Right lobe of liver (tissue), 6 donors: ENCODE data around the gene SASH1. TPM values are rescaled to one million over a fixed set of nuclear protein-coding genes. Genes with fewer than 3 reads are reported as not detected.

Source experiments
- ATAC-seq, 4 donors: fragments of 200-7000 bp; cut with Tn5 transposase; one replicate each; pipeline ENCODE4 v1.9.1; 2020; ENCODE audit warnings: mild to moderate bottlenecking in 4 of 4, moderate library complexity in 4 of 4
- DNase-seq, 3 donors: peaks; one replicate each; pipeline ENCODE4 v3.0.0-alpha.2; 2020
- H3K27ac ChIP-seq, 3 donors: fragments of 200-600 bp; one replicate each; pipeline ENCODE4 v1.8.0; 2022
- H3K27me3 ChIP-seq, 2 donors: fragments of 200-600 bp; one replicate each; pipeline ENCODE4 v1.8.0; 2022
- H3K36me3 ChIP-seq, 4 donors: fragments of 200-600 bp; sonication (generic) in 1 of 4; one replicate each; pipeline versions ENCODE4 v1.5.1 to v1.8.0; 2017 to 2022; ENCODE audit warnings: control low read depth in 1 of 4
- H3K4me1 ChIP-seq, 4 donors: fragments of 200-600 bp; sonication (generic) in 1 of 4; one replicate each; pipeline versions ENCODE4 v1.5.1 to v1.8.0; 2017 to 2022; ENCODE audit warnings: control low read depth in 1 of 4
- H3K4me3 ChIP-seq, 3 donors: fragments of 200-600 bp; one replicate each; pipeline ENCODE4 v1.8.0; 2022
- H3K9me3 ChIP-seq, 4 donors: fragments of 200-600 bp; sonication (generic) in 1 of 4; one replicate each; pipeline versions ENCODE4 v1.5.1 to v1.8.0; 2017 to 2022; ENCODE audit warnings: control low read depth in 1 of 4
- CTCF ChIP-seq, 4 donors: fragments of 200-600 bp in 3 of 4; fragments of 450-650 bp in 1 of 4; IDR thresholded peaks; one replicate each; pipeline versions ENCODE4 v1.5.1 to v1.8.0; 2016 to 2022; ENCODE audit warnings: antibody characterized with exemption in 4 of 4, mild to moderate bottlenecking in 2 of 4
- POLR2A ChIP-seq: fragments of 450-650 bp; IDR thresholded peaks from one replicate; pipeline ENCODE4 v1.6.1; 2017; ENCODE audit warnings: antibody characterized with exemption, mild to moderate bottlenecking
- WGBS: methylation state at CpG from one replicate; pipeline ENCODE4 v1.1.6; 2018; ENCODE audit warnings: low coverage, low lambda C conversion rate; ENCODE audit not compliant: insufficient coverage; ENCODE audit errors: missing lambda C conversion rate; 5-methylcytosine and 5-hydroxymethylcytosine counted together
- intact Hi-C, 2 donors: fragments of 100-400 bp; cut with DNase I; formaldehyde crosslinking; loops; one replicate each; pipeline versions ENCODE4 v1.11.2 to v1.14.1; 2022
- total RNA-seq, 6 experiments: library from RNA; depleted of rRNA in 2 of 6; stranded (reverse); fragments of >200 nt in 2 of 6; fragmentation: NEBNext Ultra II Directional in 3 of 6; extraction: Animal tissue kit (Norgen Biotek cat#: 25700) in 3 of 6; gene quantifications; one replicate each; pipeline versions ENCODE4 v1.1.0 to v1.2.4, GENCODE V29; 2016 to 2023
- donor health status: DM: no; HTN: yes; CAD: no.
- donor health status: DM: no; HTN: no; CAD: no.
- donor health status: DM: no; HTN: no; CAD: no.
- donor health status: DM: no; HTN: yes; CAD: no.
- donor health status: DM: no; HTN: yes; CAD: no.

SASH1 gene
- total RNA-seq, 6 experiments from 2014 or later: 12.0 to 19.0 (median 15.8) TPM

- intact Hi-C loops: loop anchor here in 1 of 2 donors (10.0 kb wide), 1 partner anchor 295 kb away; no protein-coding TSS in a partner anchor
- H3K27ac ChIP-seq: no peak overlapping the region
- no peak for TF ChIP-seq POLR2A
- TF ChIP-seq CTCF (IDR thresholded peaks at IDR 0.05): no peak
- WGBS: 93% methylated on average over 4 of the region's 8 CpGs
- peaks cover 0 to 7% (median 1%) of the 10 kb centered on the region in 4 donors for H3K36me3 ChIP-seq
- no peak overlapping the region for H3K4me3 ChIP-seq
- ATAC-seq: no peak
- DNase-seq: no peak
- no peaks in the 10 kb centered on the region for H3K27me3 ChIP-seq
- peaks cover 0 to under 1% (median 0%) of the 10 kb centered on the region in 4 donors for H3K4me1 ChIP-seq
- H3K9me3 ChIP-seq: no peaks in the 10 kb centered on the region
These were observed 127.5 kb downstream of the SASH1 start for GRCh38 chr6:148470156-148470555.

- Histone ChIP-seq H3K27ac (no peak overlapping the region), H3K4me1 (no peaks in the 10 kb centered on the region), H3K36me3 (peaks cover 0 to 7% (median 1%) of the 10 kb centered on the region in 4 donors), H3K4me3 (no peak overlapping the region), H3K9me3 (no peaks in the 10 kb centered on the region), H3K27me3 (no peaks in the 10 kb centered on the region)
- ATAC-seq (no peak), DNase-seq (no peak)
- no peak for TF ChIP-seq CTCF (IDR thresholded peaks at IDR 0.05)
- TF ChIP-seq POLR2A: no peak
- intact Hi-C loops: loop anchor here in 1 of 2 donors (10.0 kb wide), 1 partner anchor 296 kb away; no protein-coding TSS in a partner anchor
- 77% methylated on average over 9 of the region's 10 CpGs for WGBS
These were observed 128.2 kb downstream of the SASH1 start for GRCh38 chr6:148470606-148471465.

DNA sequence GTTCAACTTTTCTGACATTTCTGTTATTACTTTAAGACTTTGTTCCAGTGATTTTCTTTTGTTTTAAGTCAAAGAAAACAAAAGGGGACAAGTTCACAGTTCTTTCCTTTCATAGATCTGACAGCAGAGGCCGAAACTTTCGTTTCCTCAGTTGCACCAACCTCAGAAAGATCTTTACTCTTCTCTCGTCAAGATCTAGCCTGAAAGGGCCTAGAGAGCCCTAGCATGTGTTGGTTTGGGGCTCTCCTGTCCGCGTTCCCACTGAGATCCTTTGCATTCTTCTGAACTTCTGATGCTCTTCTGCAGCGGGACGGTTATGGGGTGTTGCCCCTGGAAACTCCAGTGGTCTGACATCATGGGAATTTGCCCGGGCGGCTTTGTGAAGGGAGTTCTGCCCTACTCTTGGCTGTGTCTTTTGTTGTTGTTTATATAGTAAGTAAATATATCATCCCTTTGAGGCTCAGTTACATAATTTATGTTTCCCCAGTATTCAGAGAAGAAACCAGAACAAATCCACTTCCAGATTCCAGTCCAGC lies 129.1 kb downstream of the SASH1 start:
- TF ChIP-seq CTCF (IDR thresholded peaks at IDR 0.05) (no peak), POLR2A (no peak)
- Histone ChIP-seq H3K27me3 (no peaks in the 10 kb centered on the region), H3K4me1 (no peaks in the 10 kb centered on the region), H3K27ac (no peak overlapping the region), H3K4me3 (no peak overlapping the region), H3K36me3 (peaks cover 0 to 7% (median 1%) of the 10 kb centered on the region in 4 donors), H3K9me3 (no peaks in the 10 kb centered on the region)
- intact Hi-C loops: loop anchor here in 1 of 2 donors (10.0 kb wide), 1 partner anchor 297 kb away; no protein-coding TSS in a partner anchor
- no peak for DNase-seq
- WGBS: 77% methylated on average over 9 of the region's 9 CpGs
- ATAC-seq: no peak

- intact Hi-C loops: loop anchor here in 1 of 2 donors (10.0 kb wide), 1 partner anchor 298 kb away; no protein-coding TSS in a partner anchor
- H3K36me3 ChIP-seq: peaks cover 0 to 7% (median 1%) of the 10 kb centered on the region in 4 donors
- no peaks in the 10 kb centered on the region for H3K4me1 ChIP-seq
- H3K9me3 ChIP-seq: no peaks in the 10 kb centered on the region
- no peak for TF ChIP-seq POLR2A
- TF ChIP-seq CTCF (IDR thresholded peaks at IDR 0.05): no peak
- no peak overlapping the region for H3K27ac ChIP-seq
- WGBS: 84% methylated on average over 12 of the region's 12 CpGs
- no peaks in the 10 kb centered on the region for H3K27me3 ChIP-seq
- no peak overlapping the region for H3K4me3 ChIP-seq
- no peak for ATAC-seq
- DNase-seq: no peak
These were observed 129.8 kb downstream of the SASH1 start for GRCh38 chr6:148472171-148473105.
